Thoracic aorta (tissue), 2 donors: ENCODE measurements around the gene SNX33. TPM values are rescaled to one million over a fixed set of nuclear protein-coding genes. Genes with fewer than 3 reads are reported as not detected.
"Not testable (repeated sequence)": the region's sequence is repeated elsewhere in the genome, so short reads cannot be mapped to it uniquely, and the experiment has no call there.

Experiments
- ATAC-seq: fragments of 150-250 bp; one replicate; pipeline ENCODE4 v1.8.0; 2017; ENCODE audit warnings: low read depth; ENCODE audit not compliant: insufficient number of reproducible peaks, low FRiP score
- DNase-seq: peaks from one replicate; pipeline ENCODE4 v3.0.0-alpha.2; 2020; ENCODE audit warnings: low spot score
- H3K27ac ChIP-seq, 2 donors: fragments of 200-600 bp; sonication (generic); 1 replicate in 1 of 2; 2 replicates in 1 of 2; pipeline ENCODE4 v1.5.1; 2016; ENCODE audit warnings: mild to moderate bottlenecking in 2 of 2, moderate library complexity in 2 of 2
- H3K27me3 ChIP-seq: fragments of 200-600 bp; sonication (generic); replicated peaks from 2 replicates; pipeline ENCODE4 v1.6.0; 2016; ENCODE audit warnings: mild to moderate bottlenecking; ENCODE audit not compliant: insufficient read depth
- H3K36me3 ChIP-seq: fragments of 200-600 bp; sonication (generic); one replicate; pipeline ENCODE4 v1.5.1; 2016
- H3K4me1 ChIP-seq, 2 donors: fragments of 200-600 bp; sonication (generic); 1 replicate in 1 of 2; 2 replicates in 1 of 2; pipeline versions ENCODE4 v1.5.1 to v1.6.0; 2016; ENCODE audit warnings: low read depth in 2 of 2, mild to moderate bottlenecking in 1 of 2; ENCODE audit not compliant: control insufficient read depth in 1 of 2
- H3K4me3 ChIP-seq: fragments of 200-600 bp; sonication (generic); 2 replicates; pipeline ENCODE4 v1.5.1; 2016; ENCODE audit warnings: mild to moderate bottlenecking
- H3K9me3 ChIP-seq: fragments of 200-600 bp; sonication (generic); 2 replicates; pipeline ENCODE4 v1.5.1; 2016
- total RNA-seq, 2 donors: library from RNA; depleted of rRNA; stranded (reverse); fragments of >200 nt; gene quantifications; one replicate each; pipeline versions ENCODE4 v1.1.0 to v1.2.3, GENCODE V29; 2016
- TF ChIP-seq, protein P1 (sequence below): fragments of 200-600 bp; sonication (generic); IDR thresholded peaks from one replicate; pipeline ENCODE4 v1.5.1; 2019; ENCODE audit warnings: antibody characterized with exemption

Gene SNX33
- total RNA-seq, 2 donors from 2014 or later = 45.1 to 57.3 TPM

DNA sequence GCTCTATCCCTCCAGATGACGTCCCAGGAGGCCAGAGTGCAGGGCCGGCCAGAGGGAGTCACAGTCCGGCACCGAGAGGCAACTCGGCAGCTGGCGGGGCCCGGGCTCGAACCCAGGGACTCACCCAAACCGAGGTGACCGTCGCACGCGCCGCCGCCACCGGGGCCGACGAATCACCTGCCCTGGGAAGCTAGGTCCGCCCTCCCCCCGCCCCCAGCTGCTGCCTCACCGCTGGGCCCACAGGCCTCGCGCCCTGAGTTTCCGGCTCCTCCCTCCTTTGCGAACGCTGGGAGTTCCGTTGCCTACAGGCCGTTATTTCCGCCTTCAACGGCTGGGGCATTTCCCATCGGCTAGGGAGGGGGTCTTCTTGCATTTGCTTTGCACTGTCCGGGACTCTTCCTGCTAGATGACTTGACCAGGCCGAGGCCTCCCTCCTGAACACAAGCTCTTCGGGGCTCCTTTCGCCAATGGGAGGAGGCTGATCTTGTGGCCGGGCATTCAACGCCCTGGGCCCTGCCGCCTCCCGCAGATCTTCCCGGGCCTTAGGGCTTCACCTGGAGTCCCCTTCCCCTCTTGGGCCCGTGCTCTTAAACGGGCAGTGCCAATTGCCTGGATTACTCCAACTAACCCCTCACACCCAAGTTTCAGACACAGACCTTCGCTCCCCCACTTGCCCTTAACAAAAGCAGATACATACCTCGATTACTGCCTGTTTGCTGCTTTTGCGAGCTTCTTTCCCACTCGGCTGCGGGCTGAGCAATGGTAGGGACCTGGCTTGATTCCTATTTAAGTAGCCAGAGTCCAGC, 22.0 kb upstream of the SNX33 start, which contains the start of gene SNUPN:
TSS of gene SNUPN (minus strand) at position 184 of the 806 bp plus-strand sequence. CDS start 4,674 bp downstream, outside the sequence.
- no peaks in the 10 kb centered on the region for H3K9me3 ChIP-seq
- peak within 1 kb of the TSS; percentile 100 for H3K4me3 ChIP-seq
- H3K4me1 ChIP-seq = peaks cover 9 to 21% of the 10 kb centered on the region in 2 donors
- H3K27ac ChIP-seq = peak within 1 kb of the TSS; percentile 93 to 99
- H3K27me3 ChIP-seq = no peaks in the 10 kb centered on the region
- DNase-seq (peak; percentile 74), ATAC-seq (peak; percentile 87)
- H3K36me3 ChIP-seq = no peaks in the 10 kb centered on the region
- TF ChIP-seq, protein P1, sequence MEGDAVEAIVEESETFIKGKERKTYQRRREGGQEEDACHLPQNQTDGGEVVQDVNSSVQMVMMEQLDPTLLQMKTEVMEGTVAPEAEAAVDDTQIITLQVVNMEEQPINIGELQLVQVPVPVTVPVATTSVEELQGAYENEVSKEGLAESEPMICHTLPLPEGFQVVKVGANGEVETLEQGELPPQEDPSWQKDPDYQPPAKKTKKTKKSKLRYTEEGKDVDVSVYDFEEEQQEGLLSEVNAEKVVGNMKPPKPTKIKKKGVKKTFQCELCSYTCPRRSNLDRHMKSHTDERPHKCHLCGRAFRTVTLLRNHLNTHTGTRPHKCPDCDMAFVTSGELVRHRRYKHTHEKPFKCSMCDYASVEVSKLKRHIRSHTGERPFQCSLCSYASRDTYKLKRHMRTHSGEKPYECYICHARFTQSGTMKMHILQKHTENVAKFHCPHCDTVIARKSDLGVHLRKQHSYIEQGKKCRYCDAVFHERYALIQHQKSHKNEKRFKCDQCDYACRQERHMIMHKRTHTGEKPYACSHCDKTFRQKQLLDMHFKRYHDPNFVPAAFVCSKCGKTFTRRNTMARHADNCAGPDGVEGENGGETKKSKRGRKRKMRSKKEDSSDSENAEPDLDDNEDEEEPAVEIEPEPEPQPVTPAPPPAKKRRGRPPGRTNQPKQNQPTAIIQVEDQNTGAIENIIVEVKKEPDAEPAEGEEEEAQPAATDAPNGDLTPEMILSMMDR = no peak

DNA sequence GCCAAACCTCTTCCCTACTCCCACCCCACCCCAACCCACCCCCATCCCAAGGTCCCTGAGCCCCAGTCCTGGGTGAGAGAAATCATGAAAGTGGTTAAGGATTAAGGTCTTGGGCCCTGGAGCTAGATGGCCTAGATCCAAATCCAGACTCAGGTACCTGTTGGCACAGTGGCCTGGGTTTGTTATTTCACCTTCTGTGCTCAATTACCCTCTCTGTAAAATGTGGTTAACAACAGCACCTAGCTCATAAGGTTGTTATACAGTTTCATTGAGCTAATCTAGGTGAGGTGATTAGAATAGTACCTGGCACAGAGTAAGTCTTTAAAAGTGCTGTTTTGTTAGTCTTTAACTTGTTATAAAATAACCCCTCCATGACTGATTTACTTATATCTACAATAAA, 15.8 kb upstream of the SNX33 start:
- Histone ChIP-seq H3K27ac (no peak overlapping the region), H3K27me3 (no peaks in the 10 kb centered on the region), H3K36me3 (no peaks in the 10 kb centered on the region), H3K9me3 (no peaks in the 10 kb centered on the region), H3K4me3 (no peak overlapping the region), H3K4me1 (peaks cover 3 to 12% of the 10 kb centered on the region in 2 donors)
- DNase-seq = no peak
- ATAC-seq = no peak
- TF ChIP-seq, protein P1 = no peak

DNA sequence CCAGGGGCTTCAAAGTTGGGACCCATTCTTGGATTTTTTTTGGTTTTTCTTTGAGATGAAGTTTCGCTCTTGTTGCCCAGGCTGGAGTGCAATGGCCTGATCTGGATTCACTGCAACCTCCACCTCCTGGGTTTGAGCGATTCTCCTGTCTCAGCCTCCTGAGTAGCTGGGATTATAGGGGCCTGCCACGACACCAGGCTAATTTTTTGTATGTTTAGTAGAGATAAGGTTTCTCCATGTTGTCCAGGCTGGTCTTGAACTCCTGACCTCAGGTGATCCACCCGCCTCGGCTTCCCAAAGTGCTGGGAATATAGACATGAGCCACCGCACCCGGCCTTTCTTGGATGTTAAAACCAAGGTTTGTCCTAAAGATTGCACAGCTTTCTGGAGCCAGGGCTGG, 13.8 kb upstream of the SNX33 start:
- not testable (repeated sequence) for ATAC-seq, H3K9me3 ChIP-seq, H3K4me3 ChIP-seq, DNase-seq, H3K36me3 ChIP-seq, H3K27ac ChIP-seq, H3K27me3 ChIP-seq
- peaks cover 17 to 31% of the 10 kb centered on the region in 2 donors for H3K4me1 ChIP-seq

DNA sequence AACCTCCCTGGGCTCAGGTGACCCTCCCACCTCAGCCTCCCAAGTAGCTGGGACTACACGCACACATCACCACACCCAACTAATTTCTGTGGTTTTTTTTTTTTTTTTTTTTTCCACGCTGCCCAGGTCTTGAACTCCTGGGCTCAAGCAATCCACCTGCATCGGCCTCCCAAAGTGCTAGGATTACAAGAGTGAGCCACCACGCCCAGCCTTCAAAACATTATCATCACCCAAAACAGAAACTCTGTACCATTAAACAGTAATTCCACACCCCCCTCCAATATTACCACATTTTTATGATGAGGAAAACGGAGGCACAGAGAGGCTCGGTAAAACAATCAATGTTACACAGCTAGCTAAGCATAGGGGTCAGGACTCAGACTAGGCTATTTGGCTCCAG, 11.7 kb upstream of the SNX33 start:
- H3K36me3 ChIP-seq = no peaks in the 10 kb centered on the region
- ATAC-seq (no peak), DNase-seq (no peak)
- H3K27me3 ChIP-seq = no peaks in the 10 kb centered on the region
- no peaks in the 10 kb centered on the region for H3K9me3 ChIP-seq
- H3K4me1 ChIP-seq = peaks cover 17 to 41% of the 10 kb centered on the region in 2 donors
- H3K4me3 ChIP-seq = no peak overlapping the region
- TF ChIP-seq, protein P1 = no peak
- no peak overlapping the region for H3K27ac ChIP-seq

DNA sequence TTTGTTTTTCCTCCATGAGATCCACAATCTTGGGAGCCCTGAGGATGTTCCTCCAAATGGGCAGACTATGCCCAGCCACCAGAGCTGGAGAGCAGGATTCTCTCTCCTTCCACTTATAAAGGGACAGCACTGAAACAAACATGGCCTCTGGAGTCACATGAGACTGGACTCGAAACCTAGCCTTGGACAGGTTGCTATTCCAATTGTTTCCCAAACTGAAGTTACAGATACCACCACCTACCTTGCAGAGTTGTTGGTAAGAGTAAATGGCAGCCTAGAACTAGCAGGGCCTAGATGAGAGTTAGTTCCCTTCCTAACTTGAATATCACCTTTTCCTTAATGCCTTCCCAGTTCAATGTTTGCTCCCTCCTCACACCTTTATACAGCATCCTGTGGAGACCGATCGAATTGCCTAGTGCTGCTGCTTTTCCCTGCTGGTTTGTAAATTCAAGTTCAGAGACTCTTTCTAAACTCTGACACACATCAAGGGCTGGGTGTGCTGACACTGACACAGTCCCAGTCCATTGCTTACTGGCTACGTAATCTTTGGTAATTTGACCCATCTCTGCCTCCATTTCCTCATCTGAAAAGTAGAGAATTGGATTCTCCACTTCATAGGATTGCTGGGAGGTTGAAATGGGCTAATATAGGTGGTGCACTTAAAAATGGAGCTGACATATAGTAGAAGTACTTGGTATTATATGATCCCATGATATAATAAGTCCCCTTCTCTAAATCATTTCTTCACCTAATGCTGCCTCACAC, 10.3 kb upstream of the SNX33 start:
- H3K4me3 ChIP-seq = peak overlapping the region; percentile 93
- no peaks in the 10 kb centered on the region for H3K27me3 ChIP-seq
- no peaks in the 10 kb centered on the region for H3K9me3 ChIP-seq
- H3K27ac ChIP-seq = peak overlapping the region; percentile 63 to 95
- H3K4me1 ChIP-seq = peaks cover 17 to 41% of the 10 kb centered on the region in 2 donors
- TF ChIP-seq, protein P1 = no peak
- DNase-seq = no peak
- H3K36me3 ChIP-seq = no peaks in the 10 kb centered on the region
- no peak for ATAC-seq
